Ishikawa (cell line): Measurements from ENCODE around the gene JPH2.

Source experiments
- CEBPB ChIP-seq: IDR thresholded peaks from 2 replicates; pipeline ENCODE4 v1.6.1; 2012
- CREB1 ChIP-seq: IDR thresholded peaks from 2 replicates; pipeline ENCODE4 v1.6.1; 2012; ENCODE audit warnings: low read depth
- EGR1 ChIP-seq: IDR thresholded peaks from 2 replicates; pipeline ENCODE4 v1.6.1; 2012
- EP300 ChIP-seq: IDR thresholded peaks from 2 replicates; pipeline ENCODE4 v1.6.1; 2012; ENCODE audit warnings: borderline replicate concordance
- NFIC ChIP-seq: IDR thresholded peaks from 2 replicates; pipeline ENCODE4 v1.6.1; 2012
- TAF1 ChIP-seq: IDR thresholded peaks from 2 replicates; pipeline ENCODE4 v1.6.1; 2012; ENCODE audit warnings: low read depth, mild to moderate bottlenecking
- TCF12 ChIP-seq: IDR thresholded peaks from 2 replicates; pipeline ENCODE4 v1.6.1; 2012; ENCODE audit warnings: low read depth
- USF1 ChIP-seq: IDR thresholded peaks from 2 replicates; pipeline ENCODE4 v1.6.1; 2012
- YY1 ChIP-seq: IDR thresholded peaks from 2 replicates; pipeline ENCODE4 v1.6.1; 2012; ENCODE audit warnings: low read depth
- ZBTB7A ChIP-seq: IDR thresholded peaks from 2 replicates; pipeline ENCODE4 v1.6.1; 2012; ENCODE audit warnings: low read depth

GRCh38 chr20:44081476-44081875, 105.5 kb downstream of the JPH2 start:
- TF ChIP-seq USF1 (no peak), ZBTB7A (no peak), EP300 (no peak), CREB1 (no peak), NFIC (no peak), EGR1 (no peak), TAF1 (no peak), YY1 (no peak), CEBPB (no peak), TCF12 (no peak)
